Esophagus squamous epithelium (tissue), 5 donors: ENCODE results near the gene POLR1E. TPM values are rescaled to one million over a fixed set of nuclear protein-coding genes. Genes with fewer than 3 reads are reported as not detected.

Experiments used
- DNase-seq: peaks from one replicate; lab custom pipeline; 2025; lab: John Stamatoyannopoulos, UW
- H3K27ac ChIP-seq, 4 donors: fragments of 200-600 bp; sonication (generic); one replicate each; pipeline ENCODE4 v1.5.1; 2016 to 2019; ENCODE audit warnings: mild to moderate bottlenecking in 1 of 4
- H3K27me3 ChIP-seq, 4 donors: fragments of 200-600 bp; sonication (generic); 1 replicate in 3 of 4; 2 replicates in 1 of 4; pipeline versions ENCODE4 v1.5.1 to v1.6.0; 2017 to 2021; ENCODE audit warnings: antibody characterized with exemption in 1 of 4
- H3K36me3 ChIP-seq, 3 donors: fragments of 200-600 bp; sonication (generic); one replicate each; pipeline ENCODE4 v1.5.1; 2016 to 2019
- H3K4me1 ChIP-seq, 3 donors: fragments of 200-600 bp; sonication (generic); one replicate each; pipeline ENCODE4 v1.5.1; 2017 to 2019
- H3K4me3 ChIP-seq, 4 donors: fragments of 200-600 bp; sonication (generic); 1 replicate in 3 of 4; 2 replicates in 1 of 4; pipeline ENCODE4 v1.5.1; 2016 to 2019; ENCODE audit warnings: mild to moderate bottlenecking in 2 of 4, moderate library complexity in 1 of 4
- H3K9me3 ChIP-seq, 3 donors: fragments of 200-600 bp; sonication (generic); one replicate each; pipeline ENCODE4 v1.5.1; 2016 to 2019
- POLR2A ChIP-seq, 4 donors: fragments of 450-650 bp; IDR thresholded peaks; one replicate each; pipeline ENCODE4 v1.6.1; 2017; ENCODE audit warnings: antibody characterized with exemption in 4 of 4, mild to moderate bottlenecking in 4 of 4, moderate library complexity in 3 of 4
- WGBS, 2 donors: methylation state at CpG; one replicate each; pipeline ENCODE4 v1.1.5; 2018; 5-methylcytosine and 5-hydroxymethylcytosine counted together
- intact Hi-C: fragments of 100-400 bp; cut with DNase I; formaldehyde crosslinking; loops from one replicate; pipeline ENCODE4 v1.15.0; 2022
- total RNA-seq, 4 donors: library from RNA; depleted of rRNA; stranded (reverse); fragments of >200 nt; gene quantifications; one replicate each; pipeline ENCODE4 v1.1.0, GENCODE V29; 2016
- TF ChIP-seq, protein P1 (sequence below), 6 experiments: fragments of 450-650 bp in 4 of 6; fragments of 200-600 bp in 2 of 6; sonication (generic) in 2 of 6; IDR thresholded peaks; one replicate each; pipeline ENCODE4 v1.5.1; 2016 to 2019; ENCODE audit warnings: antibody characterized with exemption in 6 of 6, mild to moderate bottlenecking in 4 of 6, moderate library complexity in 4 of 6
- donor health status: DM: yes; HTN: yes; CAD: no.

Gene POLR1E
- total RNA-seq, 4 donors from 2014 or later, result 11.6 to 31.1 (median 15.2) TPM

DNA sequence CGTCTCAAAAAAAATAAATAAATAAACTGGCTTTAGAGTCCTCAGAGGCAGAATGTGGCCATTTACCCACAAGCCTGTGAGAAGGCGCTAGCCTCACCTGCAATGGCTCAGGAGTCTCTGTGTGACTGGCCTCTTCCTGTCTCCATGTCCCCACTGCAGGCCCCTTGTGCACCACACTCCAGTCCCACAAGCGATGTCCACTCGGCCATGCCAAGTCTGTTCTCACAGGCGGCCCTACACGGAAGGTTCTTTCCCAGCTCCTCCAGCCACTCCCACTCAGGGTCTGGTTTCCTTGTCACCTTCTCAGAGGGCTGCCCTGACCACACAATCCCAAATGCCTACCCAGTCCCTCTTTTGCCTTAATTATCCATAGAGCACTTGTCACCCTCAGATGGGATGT lies 38.2 kb downstream of the POLR1E start:
- 92% methylated on average over 6 of the region's 6 CpGs for WGBS, 2 donors

DNA sequence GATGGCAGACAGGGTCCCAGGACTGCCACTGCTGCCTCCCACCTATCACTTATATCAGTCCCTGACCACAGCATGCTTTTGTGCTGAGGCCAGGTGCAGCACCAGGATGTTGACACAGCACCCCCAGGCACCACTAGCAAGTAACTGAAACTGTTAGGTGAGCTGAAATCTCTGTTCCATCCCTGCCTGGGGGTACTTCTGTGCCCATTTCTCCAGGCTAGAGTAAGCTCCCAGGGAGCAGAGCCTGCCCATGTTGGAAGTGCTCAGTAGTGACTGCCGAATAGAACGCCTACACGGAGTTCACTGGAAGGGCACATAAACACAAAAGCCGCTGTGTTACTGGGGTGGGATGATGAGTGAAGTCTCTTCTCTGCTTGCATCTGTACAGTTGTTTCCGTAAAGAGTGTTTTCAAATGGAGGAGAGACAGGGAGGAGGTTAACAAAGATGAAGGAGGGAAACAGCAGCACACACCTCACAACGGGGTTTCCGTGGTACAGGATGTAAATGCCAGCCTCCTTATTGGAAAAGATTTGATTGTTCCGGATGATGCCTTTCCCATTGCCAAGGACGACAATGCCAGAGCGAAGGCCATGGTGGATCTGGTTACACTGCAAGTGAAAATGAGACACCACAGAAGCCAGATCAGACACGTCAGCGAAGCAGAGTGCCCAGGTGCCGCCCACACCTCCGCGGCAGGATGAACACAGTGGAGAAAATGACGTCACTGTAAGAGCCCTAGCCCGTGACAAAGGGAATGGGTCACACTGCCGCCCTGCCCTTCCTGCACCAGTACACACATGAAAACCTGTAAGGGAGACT lies 43.1 kb downstream of the POLR1E start:
- H3K4me3 ChIP-seq, result peak overlapping the region in 1 of 4 donors; percentile 22
- no peaks in the 10 kb centered on the region for H3K4me1 ChIP-seq
- DNase-seq, result no peak
- 53 to 72% methylated on average over 13 to 18 of the region's 18 CpGs for WGBS, 2 donors
- no peaks in the 10 kb centered on the region for H3K9me3 ChIP-seq
- peaks cover 0 to 67% (median 0%) of the 10 kb centered on the region in 3 donors for H3K36me3 ChIP-seq
- no peaks in the 10 kb centered on the region for H3K27me3 ChIP-seq
- TF ChIP-seq POLR2A (IDR thresholded peaks at IDR 0.05), result peak in 1 of 4 donors; percentile 76
- TF ChIP-seq, protein P1, sequence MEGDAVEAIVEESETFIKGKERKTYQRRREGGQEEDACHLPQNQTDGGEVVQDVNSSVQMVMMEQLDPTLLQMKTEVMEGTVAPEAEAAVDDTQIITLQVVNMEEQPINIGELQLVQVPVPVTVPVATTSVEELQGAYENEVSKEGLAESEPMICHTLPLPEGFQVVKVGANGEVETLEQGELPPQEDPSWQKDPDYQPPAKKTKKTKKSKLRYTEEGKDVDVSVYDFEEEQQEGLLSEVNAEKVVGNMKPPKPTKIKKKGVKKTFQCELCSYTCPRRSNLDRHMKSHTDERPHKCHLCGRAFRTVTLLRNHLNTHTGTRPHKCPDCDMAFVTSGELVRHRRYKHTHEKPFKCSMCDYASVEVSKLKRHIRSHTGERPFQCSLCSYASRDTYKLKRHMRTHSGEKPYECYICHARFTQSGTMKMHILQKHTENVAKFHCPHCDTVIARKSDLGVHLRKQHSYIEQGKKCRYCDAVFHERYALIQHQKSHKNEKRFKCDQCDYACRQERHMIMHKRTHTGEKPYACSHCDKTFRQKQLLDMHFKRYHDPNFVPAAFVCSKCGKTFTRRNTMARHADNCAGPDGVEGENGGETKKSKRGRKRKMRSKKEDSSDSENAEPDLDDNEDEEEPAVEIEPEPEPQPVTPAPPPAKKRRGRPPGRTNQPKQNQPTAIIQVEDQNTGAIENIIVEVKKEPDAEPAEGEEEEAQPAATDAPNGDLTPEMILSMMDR (IDR thresholded peaks at IDR 0.05), result no peak
- peak overlapping the region in 2 of 4 donors; percentile 26 to 31 for H3K27ac ChIP-seq
- intact Hi-C loops, result no loop called here

More for the DNA sequence above, 38.2 kb downstream of the POLR1E start:
- no peaks in the 10 kb centered on the region for H3K4me1 ChIP-seq
- no peaks in the 10 kb centered on the region for H3K9me3 ChIP-seq
- intact Hi-C loops, result no loop called here
- DNase-seq, result no peak
- no peaks in the 10 kb centered on the region for H3K27me3 ChIP-seq
- H3K36me3 ChIP-seq, result peaks cover 0 to 85% (median 0%) of the 10 kb centered on the region in 3 donors
- TF ChIP-seq, protein P1 (IDR thresholded peaks at IDR 0.05), result no peak
- no peak for TF ChIP-seq POLR2A (IDR thresholded peaks at IDR 0.05)
- H3K4me3 ChIP-seq, result no peak overlapping the region
- H3K27ac ChIP-seq, result no peak overlapping the region

DNA sequence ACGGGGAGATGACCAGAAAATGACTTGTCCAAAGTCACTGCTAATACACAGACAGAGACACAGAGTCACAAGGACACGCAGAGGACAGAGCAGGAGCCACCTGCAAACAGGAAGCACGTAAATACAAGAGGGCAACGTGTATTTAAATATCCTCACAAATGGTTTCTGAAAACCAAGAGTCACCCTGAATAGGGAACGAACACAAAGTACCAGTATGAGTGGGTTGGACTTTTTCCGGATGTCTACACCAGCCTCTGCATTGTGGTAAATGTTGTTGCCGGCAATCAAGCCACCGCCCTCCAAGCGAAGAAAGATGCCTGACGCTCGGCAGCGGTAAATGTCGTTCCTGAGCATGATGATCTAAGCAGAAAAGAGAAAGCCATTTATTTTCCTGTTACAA lies 46.0 kb downstream of the POLR1E start:
- peaks cover 0 to 61% (median 0%) of the 10 kb centered on the region in 3 donors for H3K36me3 ChIP-seq
- H3K4me3 ChIP-seq, result no peak overlapping the region
- no peaks in the 10 kb centered on the region for H3K9me3 ChIP-seq
- H3K27ac ChIP-seq, result peak overlapping the region in 2 of 4 donors; percentile 29 to 59
- 83 to 89% methylated on average over 13 of the region's 13 CpGs for WGBS, 2 donors
- no peaks in the 10 kb centered on the region for H3K4me1 ChIP-seq
- no peak for DNase-seq
- no peaks in the 10 kb centered on the region for H3K27me3 ChIP-seq
- intact Hi-C loops, result no loop called here
- TF ChIP-seq POLR2A (IDR thresholded peaks at IDR 0.05), result peak in 1 of 4 donors; percentile 44
- TF ChIP-seq, protein P1 (IDR thresholded peaks at IDR 0.05), result no peak

DNA sequence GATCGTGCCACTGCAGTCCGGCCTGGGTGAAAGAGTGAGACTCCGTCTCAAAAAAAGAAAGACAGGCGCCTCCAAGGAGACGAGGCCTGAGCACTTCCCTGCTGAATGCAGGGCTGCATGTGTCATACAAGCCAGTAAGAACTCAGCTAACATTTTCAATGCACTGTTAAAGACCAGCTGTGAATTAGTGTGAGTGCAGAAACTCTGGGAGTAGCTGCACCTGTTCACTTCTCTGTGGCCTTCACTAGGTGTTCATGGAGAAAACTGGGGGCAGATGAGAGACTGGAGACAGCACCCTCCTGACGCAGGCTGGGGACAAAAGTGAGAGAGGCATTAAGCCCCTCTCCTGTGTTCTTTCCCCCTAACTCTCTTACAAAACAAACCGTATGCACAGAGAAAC lies 48.7 kb downstream of the POLR1E start:
- intact Hi-C loops, result no loop called here
- Histone ChIP-seq H3K4me3 (no peak overlapping the region), H3K27me3 (no peaks in the 10 kb centered on the region), H3K27ac (no peak overlapping the region), H3K4me1 (peaks cover 0 to 3% (median 0%) of the 10 kb centered on the region in 3 donors), H3K9me3 (no peaks in the 10 kb centered on the region), H3K36me3 (peaks cover 0 to 64% (median 6%) of the 10 kb centered on the region in 3 donors)
- no peak for DNase-seq
- 79 to 87% methylated on average over 3 to 5 of the region's 7 CpGs for WGBS, 2 donors
- no peak for TF ChIP-seq POLR2A (IDR thresholded peaks at IDR 0.05)
- TF ChIP-seq, protein P1 (IDR thresholded peaks at IDR 0.05), result no peak

DNA sequence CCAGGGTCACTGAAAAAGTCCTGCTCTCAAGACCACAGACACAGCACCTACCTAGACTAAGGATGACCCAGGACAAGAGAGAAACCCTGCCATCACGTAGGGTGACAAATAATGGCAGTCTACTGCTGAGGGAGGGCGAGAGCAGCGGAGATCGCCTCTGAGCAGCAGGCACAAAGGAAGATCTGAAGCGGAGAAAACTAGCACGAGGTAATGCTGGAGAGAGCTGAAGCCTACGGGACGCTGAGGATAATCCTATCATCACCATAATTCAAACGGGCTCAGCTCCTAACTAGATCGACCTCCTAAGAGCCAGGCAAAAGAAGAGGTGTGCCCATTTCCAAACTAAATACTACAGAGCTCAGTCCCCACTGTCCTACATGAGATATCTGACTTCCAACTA lies 49.2 kb downstream of the POLR1E start:
- H3K36me3 ChIP-seq, result peaks cover 0 to 64% (median 6%) of the 10 kb centered on the region in 3 donors
- 80 to 88% methylated on average over 10 of the region's 10 CpGs for WGBS, 2 donors
- DNase-seq, result no peak
- no peak overlapping the region for H3K27ac ChIP-seq
- intact Hi-C loops, result no loop called here
- H3K4me3 ChIP-seq, result no peak overlapping the region
- no peaks in the 10 kb centered on the region for H3K27me3 ChIP-seq
- no peaks in the 10 kb centered on the region for H3K9me3 ChIP-seq
- no peak for TF ChIP-seq POLR2A (IDR thresholded peaks at IDR 0.05)
- TF ChIP-seq, protein P1 (IDR thresholded peaks at IDR 0.05), result no peak
- peaks cover 0 to 8% (median 0%) of the 10 kb centered on the region in 3 donors for H3K4me1 ChIP-seq
